GM12891 (cell line): ENCODE measurements around the gene PBRM1.

ENCODE experiments used
- PAX5 ChIP-seq: IDR thresholded peaks from 2 replicates; pipeline ENCODE4 v1.6.1; 2011; ENCODE audit warnings: low read length, moderate library complexity, mild to moderate bottlenecking; ENCODE audit not compliant: insufficient read depth, severe bottlenecking
- POLR2A ChIP-seq: IDR thresholded peaks from 2 replicates; pipeline ENCODE4 v1.6.1; 2011; ENCODE audit warnings: low read depth, low read length, control low read depth
- POLR2AphosphoS5 ChIP-seq: IDR thresholded peaks from 2 replicates; pipeline ENCODE4 v1.6.1; 2011; ENCODE audit warnings: low read depth, low read length, control low read depth
- POU2F2 ChIP-seq: IDR thresholded peaks from 2 replicates; pipeline ENCODE4 v1.6.1; 2011; ENCODE audit warnings: low read depth, mild to moderate bottlenecking, control low read depth, low read length, moderate library complexity
- SPI1 ChIP-seq: IDR thresholded peaks from 2 replicates; pipeline ENCODE4 v1.6.1; 2011; ENCODE audit warnings: low read depth, low read length, control low read depth
- TAF1 ChIP-seq: IDR thresholded peaks from 2 replicates; pipeline ENCODE4 v1.6.1; 2011; ENCODE audit warnings: low read depth, low read length, control low read depth

GRCh38 chr3:52529376-52530333, 156.1 kb downstream of the PBRM1 start:
- TF ChIP-seq POLR2AphosphoS5, result no peak
- no peak for TF ChIP-seq SPI1
- no peak for TF ChIP-seq POLR2A
- TF ChIP-seq TAF1, result no peak
- TF ChIP-seq POU2F2, result no peak
- no peak for TF ChIP-seq PAX5
